Prostate gland (tissue), 2 donors: Measurements from ENCODE around the gene EMILIN3. TPM values are rescaled to one million over a fixed set of nuclear protein-coding genes. Genes with fewer than 3 reads are reported as not detected.

ENCODE experiments used
- DNase-seq: peaks from one replicate; pipeline ENCODE4 v3.0.0-alpha.2; 2019; ENCODE audit warnings: low spot score
- H3K27ac ChIP-seq, 2 donors: fragments of 200-600 bp; sonication (generic); 2 replicates each; pipeline ENCODE4 v1.5.1; 2017 to 2019
- H3K27me3 ChIP-seq: fragments of 200-600 bp; sonication (generic); replicated peaks from 2 replicates; pipeline ENCODE4 v1.5.1; 2019; ENCODE audit not compliant: insufficient read depth
- H3K36me3 ChIP-seq, 2 donors: fragments of 200-600 bp; sonication (generic); 1 replicate in 1 of 2; 2 replicates in 1 of 2; pipeline versions ENCODE4 v1.5.1 to v1.8.1; 2017 to 2019
- H3K4me1 ChIP-seq: fragments of 200-600 bp; sonication (generic); replicated peaks from 2 replicates; pipeline ENCODE4 v1.5.1; 2019
- H3K4me3 ChIP-seq, 2 donors: fragments of 200-600 bp; sonication (generic); 2 replicates each; pipeline ENCODE4 v1.5.1; 2017 to 2019
- H3K9me3 ChIP-seq: fragments of 200-600 bp; sonication (generic); 2 replicates; pipeline ENCODE4 v1.5.1; 2017
- CTCF ChIP-seq, 4 experiments: fragments of 200-600 bp in 2 of 4; fragments of 450-650 bp in 2 of 4; sonication (generic) in 2 of 4; IDR thresholded peaks; 1 replicate in 3 of 4; 2 replicates in 1 of 4; pipeline ENCODE4 v1.5.1; 2016 to 2019; ENCODE audit warnings: antibody characterized with exemption in 4 of 4, mild to moderate bottlenecking in 2 of 4, moderate library complexity in 2 of 4
- POLR2A ChIP-seq: fragments of 450-650 bp; IDR thresholded peaks from one replicate; pipeline ENCODE4 v1.6.1; 2016; ENCODE audit warnings: antibody characterized with exemption, mild to moderate bottlenecking
- POLR2AphosphoS5 ChIP-seq: sonication (generic); formaldehyde crosslinking; IDR thresholded peaks from one replicate; pipeline ENCODE4 v1.6.1; 2017; ENCODE audit warnings: antibody characterized with exemption
- WGBS: methylation state at CpG from one replicate; pipeline ENCODE4 v1.1.5; 2018; 5-methylcytosine and 5-hydroxymethylcytosine counted together
- intact Hi-C: fragments of 100-400 bp; cut with DNase I; formaldehyde crosslinking; loops from one replicate; pipeline ENCODE4 v1.14.2; 2022
- total RNA-seq, 2 donors: library from RNA; depleted of rRNA; stranded (reverse); fragments of >200 nt; gene quantifications; one replicate each; pipeline ENCODE4 v1.1.0, GENCODE V29; 2016

Gene EMILIN3
- total RNA-seq, 2 donors from 2014 or later, result 7.4 to 8.4 TPM

- intact Hi-C loops, result no loop called here
- TF ChIP-seq CTCF (IDR thresholded peaks at IDR 0.05), result no peak
- no peak for DNase-seq
Observed at GRCh38 chr20:41353530-41353929, 13.1 kb downstream of the EMILIN3 start.

GRCh38 chr20:41352666-41353065 is 14.0 kb downstream of the EMILIN3 start:
- intact Hi-C loops, result no loop called here
- DNase-seq, result no peak
- H3K4me3 ChIP-seq, result no peak overlapping the region
- 90% methylated on average over 5 of the region's 5 CpGs for WGBS
- H3K36me3 ChIP-seq, result peaks cover 0 to 5% of the 10 kb centered on the region in 2 donors
- H3K4me1 ChIP-seq, result no peaks in the 10 kb centered on the region
- no peak overlapping the region for H3K27ac ChIP-seq
- TF ChIP-seq POLR2AphosphoS5 (no peak), CTCF (IDR thresholded peaks at IDR 0.05) (no peak), POLR2A (no peak)
- no peaks in the 10 kb centered on the region for H3K27me3 ChIP-seq
- H3K9me3 ChIP-seq, result no peaks in the 10 kb centered on the region

More at GRCh38 chr20:41353530-41353929, 13.1 kb downstream of the EMILIN3 start:
- H3K4me3 ChIP-seq, result no peak overlapping the region
- no peaks in the 10 kb centered on the region for H3K27me3 ChIP-seq
- H3K9me3 ChIP-seq, result no peaks in the 10 kb centered on the region
- H3K36me3 ChIP-seq, result peaks cover 0 to 5% of the 10 kb centered on the region in 2 donors
- no peaks in the 10 kb centered on the region for H3K4me1 ChIP-seq
- no peak overlapping the region for H3K27ac ChIP-seq

- intact Hi-C loops, result no loop called here
- WGBS, result 90% methylated on average over 4 of the region's 4 CpGs
- TF ChIP-seq POLR2A (no peak), POLR2AphosphoS5 (no peak), CTCF (IDR thresholded peaks at IDR 0.05) (no peak)
- no peaks in the 10 kb centered on the region for H3K4me1 ChIP-seq
- no peak overlapping the region for H3K4me3 ChIP-seq
- no peak overlapping the region for H3K27ac ChIP-seq
- no peaks in the 10 kb centered on the region for H3K27me3 ChIP-seq
- H3K9me3 ChIP-seq, result no peaks in the 10 kb centered on the region
- H3K36me3 ChIP-seq, result peaks cover 0 to 5% of the 10 kb centered on the region in 2 donors
- DNase-seq, result no peak
Observed at GRCh38 chr20:41352106-41352505, 14.5 kb downstream of the EMILIN3 start.

GRCh38 chr20:41350408-41350962 is 16.1 kb downstream of the EMILIN3 start:
- Histone ChIP-seq H3K36me3 (peaks cover 0 to 5% of the 10 kb centered on the region in 2 donors), H3K9me3 (no peaks in the 10 kb centered on the region)
- 72% methylated on average over 7 of the region's 7 CpGs for WGBS

More at GRCh38 chr20:41350408-41350962, 16.1 kb downstream of the EMILIN3 start:
- DNase-seq, result no peak
- H3K4me3 ChIP-seq, result no peak overlapping the region
- TF ChIP-seq POLR2A (no peak), CTCF (IDR thresholded peaks at IDR 0.05) (no peak)
- intact Hi-C loops, result no loop called here
- no peaks in the 10 kb centered on the region for H3K4me1 ChIP-seq
- no peaks in the 10 kb centered on the region for H3K27me3 ChIP-seq
- H3K27ac ChIP-seq, result no peak overlapping the region
